Measurements from ENCODE around the gene PDE11A. TPM values are rescaled to one million over a fixed set of nuclear protein-coding genes. Genes with fewer than 3 reads are reported as not detected.
A peak's percentile ranks its signal among the peaks of the same experiment; 100 is the strongest.

The PDE11A gene
- total RNA-seq, 1 experiment from 2014 or later: 0.13 TPM

DNA sequence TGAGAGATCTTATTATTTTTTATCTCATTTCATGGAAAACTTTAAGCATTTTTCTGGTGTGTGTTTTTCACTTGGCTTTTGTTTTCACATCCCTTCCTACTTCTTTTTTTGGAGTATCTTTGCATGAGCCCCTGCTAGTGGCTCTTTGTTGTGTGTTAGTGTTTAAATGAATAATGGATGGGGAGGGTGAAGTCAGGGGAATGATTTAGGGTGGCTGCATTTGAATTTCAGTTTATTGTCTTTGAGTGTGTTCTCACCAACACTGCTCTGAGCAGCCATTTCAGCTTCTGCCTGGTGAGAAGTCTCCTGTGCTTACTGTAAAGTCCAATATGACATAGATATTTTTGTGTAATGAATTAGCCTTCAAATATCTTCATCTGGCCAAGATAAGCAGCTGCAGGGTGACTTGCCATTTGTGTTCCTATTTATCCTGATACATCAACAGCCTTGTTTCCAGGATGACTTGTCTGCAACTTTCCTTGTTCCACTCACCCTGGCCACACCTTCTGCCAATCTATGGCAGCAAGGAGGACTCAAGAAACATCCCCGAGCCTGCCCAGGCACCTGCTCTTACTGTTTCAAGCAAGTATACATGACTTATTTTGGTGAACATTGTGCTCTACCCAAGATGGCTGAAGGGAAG is 182.6 kb downstream of the PDE11A start:
- Mint-ChIP-seq H3K4me3 (peak overlapping the region in 1 of 2 experiments; percentile 21; a peak in 1 of 5 replicates), H3K27ac (peak overlapping the region; percentile 27 to 90 (median 74); a peak in 6 of 7 replicates), H3K36me3 (ENCODE audit: insufficient read depth in 1 of 3, low read depth in 3 of 3) (no peaks in the 10 kb centered on the region), H3K9me3 (no peaks in the 10 kb centered on the region), H3K4me1 (peaks cover 22% of the 10 kb centered on the region in 2 experiments), H3K27me3 (ENCODE audit: low read depth) (no peaks in the 10 kb centered on the region)
- no peak overlapping the region for H3K14ac ChIP-seq (ENCODE audit: insufficient read depth, low read length)
- no peak overlapping the region for H3K56ac ChIP-seq (ENCODE audit: insufficient read length, low read depth, low read length)
- H2AFZ ChIP-seq (ENCODE audit: low read length): peak overlapping the region; percentile 75
- no peak overlapping the region for H3T11ph ChIP-seq (ENCODE audit: low read length)
- H4K8ac ChIP-seq (replicated peaks; ENCODE audit: insufficient read length, low read depth, low read length): no peak overlapping the region
- H3K4me1 ChIP-seq (ENCODE audit: insufficient read depth, low read length): peaks cover 11% of the 10 kb centered on the region
- H4K20me1 ChIP-seq (ENCODE audit: control insufficient read depth, insufficient read depth, insufficient read length): no peaks in the 10 kb centered on the region
- TF ChIP-seq, protein P1, sequence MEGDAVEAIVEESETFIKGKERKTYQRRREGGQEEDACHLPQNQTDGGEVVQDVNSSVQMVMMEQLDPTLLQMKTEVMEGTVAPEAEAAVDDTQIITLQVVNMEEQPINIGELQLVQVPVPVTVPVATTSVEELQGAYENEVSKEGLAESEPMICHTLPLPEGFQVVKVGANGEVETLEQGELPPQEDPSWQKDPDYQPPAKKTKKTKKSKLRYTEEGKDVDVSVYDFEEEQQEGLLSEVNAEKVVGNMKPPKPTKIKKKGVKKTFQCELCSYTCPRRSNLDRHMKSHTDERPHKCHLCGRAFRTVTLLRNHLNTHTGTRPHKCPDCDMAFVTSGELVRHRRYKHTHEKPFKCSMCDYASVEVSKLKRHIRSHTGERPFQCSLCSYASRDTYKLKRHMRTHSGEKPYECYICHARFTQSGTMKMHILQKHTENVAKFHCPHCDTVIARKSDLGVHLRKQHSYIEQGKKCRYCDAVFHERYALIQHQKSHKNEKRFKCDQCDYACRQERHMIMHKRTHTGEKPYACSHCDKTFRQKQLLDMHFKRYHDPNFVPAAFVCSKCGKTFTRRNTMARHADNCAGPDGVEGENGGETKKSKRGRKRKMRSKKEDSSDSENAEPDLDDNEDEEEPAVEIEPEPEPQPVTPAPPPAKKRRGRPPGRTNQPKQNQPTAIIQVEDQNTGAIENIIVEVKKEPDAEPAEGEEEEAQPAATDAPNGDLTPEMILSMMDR (conservative IDR thresholded peaks at IDR 0.05): no peak
- H3K23me2 ChIP-seq (ENCODE audit: insufficient read length, low read depth, low read length, poor library complexity, severe bottlenecking): no peaks in the 10 kb centered on the region
- DNase-seq: no peak
- peak overlapping the region; percentile 27 for H3K18ac ChIP-seq (ENCODE audit: insufficient read length, low read depth, low read length)
- no peak overlapping the region for H4K5ac ChIP-seq (ENCODE audit: insufficient read length, low read depth, low read length)
- H3K79me1 ChIP-seq (ENCODE audit: insufficient read depth, low read depth, low read length, poor library complexity, severe bottlenecking): no peaks in the 10 kb centered on the region
- H2BK5ac ChIP-seq (ENCODE audit: insufficient read length, low read length): no peak overlapping the region
- no peak overlapping the region for H2BK12ac ChIP-seq (ENCODE audit: insufficient read length, low read depth, low read length)
- H3K4ac ChIP-seq (ENCODE audit: low read depth, low read length): no peak overlapping the region
- no peaks in the 10 kb centered on the region for H3K9me3 ChIP-seq (ENCODE audit: control insufficient read depth, low read depth, low read length)
- no peaks in the 10 kb centered on the region for H3K79me2 ChIP-seq (ENCODE audit: insufficient read depth, low read length)
- no peak overlapping the region for H2BK15ac ChIP-seq (ENCODE audit: low read depth, low read length)
- no peak overlapping the region for H2BK20ac ChIP-seq (ENCODE audit: low read depth, low read length, poor library complexity, severe bottlenecking)
- no peak overlapping the region for H2AK5ac ChIP-seq (ENCODE audit: insufficient read length, low read length)
- H3K4me2 ChIP-seq (ENCODE audit: insufficient read depth, insufficient read length, low read length): no peak overlapping the region
- no peak overlapping the region for H4K91ac ChIP-seq (ENCODE audit: insufficient read length, low read depth, low read length)
- H3K9ac ChIP-seq (ENCODE audit: extremely low read depth, insufficient read length, low read length): no peak overlapping the region
- H3K23ac ChIP-seq (ENCODE audit: insufficient read length, low read depth, low read length): no peak overlapping the region
- peak overlapping the region; percentile 12 for H3K27ac ChIP-seq (ENCODE audit: insufficient read length, low read depth, low read length)
- no peak overlapping the region for H2BK120ac ChIP-seq (ENCODE audit: low read depth, low read length, poor library complexity, severe bottlenecking)
- WGBS (ENCODE audit: extremely low coverage, insufficient read length, low lambda C conversion rate): no CpG with 5 or more reads among the region's 1 CpG
- no peaks in the 10 kb centered on the region for H3K27me3 ChIP-seq (ENCODE audit: insufficient read depth, low read length)
